PC-9 (cell line): Measurements from ENCODE around the gene SEMA6A. TPM values are rescaled to one million over a fixed set of nuclear protein-coding genes. Genes with fewer than 3 reads are reported as not detected.

Source experiments
- BruUV-seq: library from RNA; stranded (reverse); fragments of 400-500 nt; replicated peaks from 2 replicates; lab custom pipeline; 2021; lab: Mats Ljungman, UMichigan
- CTCF ChIA-PET: fragments of 300-600 bp; sonication (Branson Sonifier 250); formaldehyde crosslinking; loops from one replicate; lab custom pipeline; 2022; ENCODE audit warnings: antibody characterized with exemption; lab: Charles Lee
- POLR2A ChIA-PET: fragments of 300-600 bp; sonication (Branson Sonifier 250); formaldehyde crosslinking; loops from one replicate; lab custom pipeline; 2022; ENCODE audit warnings: antibody characterized with exemption; ENCODE audit not compliant: unreplicated experiment; lab: Charles Lee
- DNase-seq, 2 experiments: peaks; one replicate each; pipeline versions ENCODE4 v3.0.0 to v3.0.0-alpha.2; 2015 to 2022; ENCODE audit warnings: mixed read lengths in 1 of 2
- H2AFZ ChIP-seq: fragments of 200-600 bp; sonication (generic); 2 replicates; pipeline ENCODE4 v1.8.1; 2017; ENCODE audit warnings: antibody characterized with exemption
- H3F3A ChIP-seq: fragments of 200-600 bp; sonication (generic); 2 replicates; pipeline ENCODE4 v1.8.1; 2017; ENCODE audit warnings: antibody characterized with exemption, mild to moderate bottlenecking, low read depth; ENCODE audit not compliant: insufficient read depth
- H3K27ac ChIP-seq: fragments of 200-600 bp; sonication (generic); 2 replicates; pipeline ENCODE4 v1.6.1; 2016; ENCODE audit warnings: mixed run types
- H3K27me3 ChIP-seq: fragments of 200-600 bp; sonication (generic); 2 replicates; pipeline ENCODE4 v1.6.1; 2016; ENCODE audit warnings: low read depth, mixed run types; ENCODE audit not compliant: insufficient read depth
- H3K36me3 ChIP-seq: fragments of 200-600 bp; sonication (generic); 2 replicates; pipeline ENCODE4 v1.6.1; 2016; ENCODE audit warnings: low read depth, mixed run types
- H3K4me1 ChIP-seq: fragments of 200-600 bp; sonication (generic); replicated peaks from 2 replicates; pipeline ENCODE4 v1.6.1; 2016; ENCODE audit warnings: mixed run types; ENCODE audit not compliant: insufficient read depth
- H3K4me2 ChIP-seq: fragments of 200-600 bp; sonication (generic); 2 replicates; pipeline ENCODE4 v1.6.1; 2017; ENCODE audit warnings: mixed run types
- H3K4me3 ChIP-seq: fragments of 200-600 bp; sonication (generic); 2 replicates; pipeline ENCODE4 v1.6.1; 2016; ENCODE audit warnings: mixed run types
- H3K79me2 ChIP-seq: fragments of 200-600 bp; sonication (generic); 2 replicates; pipeline ENCODE4 v1.6.1; 2017; ENCODE audit warnings: low read depth, mixed run types
- H3K9me2 ChIP-seq: fragments of 200-600 bp; sonication (generic); 2 replicates; pipeline ENCODE4 v1.8.1; 2017; ENCODE audit warnings: mild to moderate bottlenecking; ENCODE audit not compliant: insufficient read depth
- H3K9me3 ChIP-seq: fragments of 200-600 bp; sonication (generic); 2 replicates; pipeline ENCODE4 v1.8.1; 2016; ENCODE audit warnings: low read depth; ENCODE audit not compliant: insufficient read depth
- H4K20me1 ChIP-seq: fragments of 200-600 bp; sonication (generic); 2 replicates; pipeline ENCODE4 v1.8.1; 2017; ENCODE audit not compliant: insufficient read depth
- CTCF ChIP-seq: fragments of 200-600 bp; sonication (generic); conservative IDR thresholded peaks from 2 replicates; pipeline ENCODE4 v1.6.1; 2017; ENCODE audit warnings: mixed run types, antibody characterized with exemption, mild to moderate bottlenecking, moderate library complexity
- EZH2 ChIP-seq: fragments of 200-600 bp; sonication (generic); IDR thresholded peaks from 2 replicates; pipeline ENCODE4 v1.8.0; 2017; ENCODE audit warnings: antibody characterized with exemption, low read depth
- intact Hi-C: fragments of 100-400 bp; cut with micrococcal nuclease; formaldehyde crosslinking; loops from one replicate; pipeline ENCODE4 v1.10.0; 2022; ENCODE audit not compliant: unreplicated experiment
- total RNA-seq: library from RNA; stranded (reverse); gene quantifications from 2 replicates; pipeline ENCODE4 v1.2.3, GENCODE V29; 2021

The SEMA6A gene
- total RNA-seq, 1 experiment from 2014 or later = not detected

- no TSS peak for BruUV-seq
- Histone ChIP-seq H3K27ac (no peak overlapping the region), H3K79me2 (no peaks in the 10 kb centered on the region), H3K4me1 (no peaks in the 10 kb centered on the region), H3K9me3 (no peaks in the 10 kb centered on the region), H2AFZ (no peak overlapping the region), H3K9me2 (no peaks in the 10 kb centered on the region), H3K4me3 (no peak overlapping the region), H3F3A (no peaks in the 10 kb centered on the region), H3K4me2 (no peak overlapping the region), H4K20me1 (no peaks in the 10 kb centered on the region), H3K27me3 (peaks cover 67% of the 10 kb centered on the region), H3K36me3 (no peaks in the 10 kb centered on the region)
- intact Hi-C loops = no loop called here
- ChIA-PET CTCF (no interaction called here), POLR2A (no interaction called here)
- no peak for DNase-seq
- TF ChIP-seq EZH2 (no peak), CTCF (no peak)
Observed at GRCh38 chr5:116530276-116530675, 44.3 kb downstream of the SEMA6A start.

- Histone ChIP-seq H3K9me2 (no peaks in the 10 kb centered on the region), H3F3A (no peaks in the 10 kb centered on the region), H3K4me3 (no peak overlapping the region), H3K4me1 (no peaks in the 10 kb centered on the region), H3K4me2 (no peak overlapping the region), H3K27me3 (peaks cover 63% of the 10 kb centered on the region), H3K79me2 (no peaks in the 10 kb centered on the region), H3K36me3 (no peaks in the 10 kb centered on the region), H2AFZ (no peak overlapping the region), H3K27ac (no peak overlapping the region), H4K20me1 (no peaks in the 10 kb centered on the region), H3K9me3 (no peaks in the 10 kb centered on the region)
- intact Hi-C loops = no loop called here
- TF ChIP-seq EZH2 (no peak), CTCF (no peak)
- CTCF ChIA-PET = no interaction called here
- POLR2A ChIA-PET = no interaction called here
- BruUV-seq = no TSS peak
- DNase-seq = no peak
Observed at GRCh38 chr5:116529615-116530014, 45.0 kb downstream of the SEMA6A start.

GRCh38 chr5:116528519-116529234 lies 45.9 kb downstream of the SEMA6A start:
- Histone ChIP-seq H3K4me1 (no peaks in the 10 kb centered on the region), H3K27ac (no peak overlapping the region), H3K27me3 (peaks cover 56% of the 10 kb centered on the region), H4K20me1 (no peaks in the 10 kb centered on the region), H2AFZ (no peak overlapping the region), H3K9me2 (no peaks in the 10 kb centered on the region), H3K36me3 (no peaks in the 10 kb centered on the region), H3K4me2 (no peak overlapping the region), H3K9me3 (no peaks in the 10 kb centered on the region), H3K4me3 (no peak overlapping the region), H3K79me2 (no peaks in the 10 kb centered on the region), H3F3A (no peaks in the 10 kb centered on the region)
- BruUV-seq = no TSS peak
- no peak for DNase-seq
- ChIA-PET POLR2A (no interaction called here), CTCF (no interaction called here)
- intact Hi-C loops = no loop called here
- TF ChIP-seq CTCF (no peak), EZH2 (no peak)
